ENCODE data around the gene RAPGEF4.

DNA sequence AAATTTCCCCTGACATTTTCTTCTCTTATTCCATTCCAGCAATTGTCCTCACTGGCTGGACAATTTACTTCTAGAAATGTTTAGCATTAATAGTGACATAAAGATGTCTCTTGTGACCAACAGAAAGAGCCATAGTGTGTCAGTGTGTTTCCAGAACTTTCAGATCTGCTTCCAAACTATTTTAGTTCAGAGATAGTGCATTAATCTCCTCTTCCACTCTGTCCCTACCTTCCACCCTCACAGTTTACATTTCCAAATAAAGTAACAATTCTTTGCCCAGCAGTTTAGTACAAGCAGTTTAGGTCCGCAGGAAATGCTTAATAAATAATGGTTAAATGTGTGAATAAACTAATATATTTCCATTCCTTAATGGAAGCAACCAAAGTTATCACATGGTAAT is 24.5 kb upstream of the RAPGEF4 start:
- TF ChIP-seq, protein P1, sequence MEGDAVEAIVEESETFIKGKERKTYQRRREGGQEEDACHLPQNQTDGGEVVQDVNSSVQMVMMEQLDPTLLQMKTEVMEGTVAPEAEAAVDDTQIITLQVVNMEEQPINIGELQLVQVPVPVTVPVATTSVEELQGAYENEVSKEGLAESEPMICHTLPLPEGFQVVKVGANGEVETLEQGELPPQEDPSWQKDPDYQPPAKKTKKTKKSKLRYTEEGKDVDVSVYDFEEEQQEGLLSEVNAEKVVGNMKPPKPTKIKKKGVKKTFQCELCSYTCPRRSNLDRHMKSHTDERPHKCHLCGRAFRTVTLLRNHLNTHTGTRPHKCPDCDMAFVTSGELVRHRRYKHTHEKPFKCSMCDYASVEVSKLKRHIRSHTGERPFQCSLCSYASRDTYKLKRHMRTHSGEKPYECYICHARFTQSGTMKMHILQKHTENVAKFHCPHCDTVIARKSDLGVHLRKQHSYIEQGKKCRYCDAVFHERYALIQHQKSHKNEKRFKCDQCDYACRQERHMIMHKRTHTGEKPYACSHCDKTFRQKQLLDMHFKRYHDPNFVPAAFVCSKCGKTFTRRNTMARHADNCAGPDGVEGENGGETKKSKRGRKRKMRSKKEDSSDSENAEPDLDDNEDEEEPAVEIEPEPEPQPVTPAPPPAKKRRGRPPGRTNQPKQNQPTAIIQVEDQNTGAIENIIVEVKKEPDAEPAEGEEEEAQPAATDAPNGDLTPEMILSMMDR (IDR thresholded peaks at IDR 0.05; ENCODE audit: borderline replicate concordance, extremely low read depth, low read length, poor library complexity, severe bottlenecking): no peak
- TF ChIP-seq EZH2 (IDR thresholded peaks at IDR 0.05; ENCODE audit: borderline replicate concordance, low read depth, low read length, severe bottlenecking): no peak

Data from DND-41 (cell line).